Nucleus accumbens (tissue), 56 donors: ENCODE measurements around the gene KCNMB4.

ENCODE experiments used
- DNase-seq, 56 donors: peaks; one replicate each; lab custom pipeline; 2025; lab: John Stamatoyannopoulos, UW

The KCNMB4 gene

DNA sequence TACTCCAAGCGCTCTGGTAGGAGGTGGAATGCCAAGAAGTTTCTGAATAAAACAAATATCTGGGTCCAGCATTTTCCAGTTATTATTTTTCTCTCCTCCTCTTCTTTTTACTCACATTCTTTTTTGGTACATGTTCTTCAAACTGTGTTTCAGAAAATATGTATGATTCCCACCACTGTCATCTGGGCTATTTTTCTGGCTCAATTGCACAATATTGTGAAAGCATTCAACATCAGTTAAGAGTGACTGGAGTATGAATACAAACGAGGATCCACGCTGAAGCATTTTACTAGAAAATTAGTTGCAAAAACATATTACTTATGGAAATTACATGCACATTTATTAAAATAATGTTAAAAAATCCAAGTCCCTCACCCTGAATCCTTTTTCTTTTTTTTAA, 61.5 kb downstream of the KCNMB4 start:
- DNase-seq: no peak

DNA sequence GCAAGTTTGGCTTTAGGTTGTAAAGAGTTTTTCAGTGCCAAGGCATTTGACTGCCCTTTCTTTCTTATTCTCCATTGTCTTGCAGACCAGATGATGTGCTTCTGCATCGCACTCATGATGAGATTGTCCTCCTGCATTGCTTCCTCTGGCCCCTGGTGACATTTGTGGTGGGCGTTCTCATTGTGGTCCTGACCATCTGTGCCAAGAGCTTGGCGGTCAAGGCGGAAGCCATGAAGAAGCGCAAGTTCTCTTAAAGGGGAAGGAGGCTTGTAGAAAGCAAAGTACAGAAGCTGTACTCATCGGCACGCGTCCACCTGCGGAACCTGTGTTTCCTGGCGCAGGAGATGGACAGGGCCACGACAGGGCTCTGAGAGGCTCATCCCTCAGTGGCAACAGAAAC, 64.3 kb downstream of the KCNMB4 start:
- DNase-seq: no peak

DNA sequence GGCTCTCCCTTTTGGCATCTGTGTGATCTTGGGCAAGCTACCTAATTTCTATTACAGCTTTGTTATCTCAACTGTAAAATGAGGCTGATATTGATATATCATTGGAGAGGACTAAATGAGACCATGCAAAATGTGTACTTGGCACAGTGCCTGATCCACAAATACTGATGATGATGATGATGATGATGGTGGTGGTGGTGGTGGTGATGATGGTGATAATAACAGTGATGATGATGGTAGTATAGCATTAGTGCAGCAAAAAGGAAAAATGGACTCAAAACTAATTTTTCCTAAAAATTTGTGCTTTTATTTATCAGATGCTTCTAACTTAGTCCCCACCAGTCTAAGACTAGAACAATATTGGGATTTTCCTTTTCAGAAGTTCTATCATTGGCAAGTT, 70.7 kb downstream of the KCNMB4 start:
- DNase-seq: no peak

DNA sequence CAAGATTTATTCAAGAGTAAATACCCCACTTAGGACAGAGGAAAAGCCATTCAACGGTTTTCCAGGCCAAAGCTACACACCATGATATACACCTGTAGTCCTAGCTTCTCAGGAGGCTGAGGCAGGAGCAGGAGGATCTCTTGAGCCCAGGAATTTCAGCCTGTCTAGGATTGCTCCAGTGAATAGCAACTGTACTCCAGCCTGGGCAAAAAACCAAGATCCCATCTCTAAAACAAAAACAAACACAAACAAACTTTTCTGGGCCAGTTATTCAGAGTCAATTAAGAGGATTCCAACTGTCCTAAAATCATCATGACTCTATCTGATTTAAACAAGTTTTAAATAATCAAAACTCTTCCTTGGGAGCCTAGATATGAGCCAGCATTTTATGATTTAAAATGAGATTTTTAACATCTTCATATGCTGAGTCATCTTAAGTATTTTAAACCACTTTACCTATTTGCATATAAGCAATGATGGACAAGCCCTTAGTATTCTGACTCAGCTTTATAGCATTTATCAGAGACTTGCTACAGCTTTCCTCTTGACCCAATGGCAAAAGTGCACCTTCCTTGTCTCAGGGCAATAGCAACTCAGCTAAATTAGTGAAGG, 77.1 kb downstream of the KCNMB4 start:
- no peak for DNase-seq

DNA sequence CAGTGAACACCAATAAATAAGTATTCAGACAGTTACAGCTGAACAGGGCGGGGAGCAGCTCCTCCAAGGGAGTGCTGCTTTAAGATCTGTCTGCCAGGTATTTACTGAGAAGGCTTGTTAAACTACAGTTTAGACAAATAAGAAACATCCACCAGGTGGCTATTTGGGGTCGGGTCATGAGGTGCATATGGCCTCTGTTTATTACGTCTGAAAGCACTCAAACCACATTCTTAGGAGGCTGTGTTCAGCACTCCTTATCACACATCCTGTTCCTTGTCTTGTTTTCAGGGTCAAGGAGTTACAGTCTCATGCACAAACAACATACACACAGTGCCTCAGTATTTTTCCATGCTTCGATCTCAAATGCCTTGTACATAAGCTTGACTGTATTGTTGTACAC, 78.8 kb downstream of the KCNMB4 start:
- no peak for DNase-seq

DNA sequence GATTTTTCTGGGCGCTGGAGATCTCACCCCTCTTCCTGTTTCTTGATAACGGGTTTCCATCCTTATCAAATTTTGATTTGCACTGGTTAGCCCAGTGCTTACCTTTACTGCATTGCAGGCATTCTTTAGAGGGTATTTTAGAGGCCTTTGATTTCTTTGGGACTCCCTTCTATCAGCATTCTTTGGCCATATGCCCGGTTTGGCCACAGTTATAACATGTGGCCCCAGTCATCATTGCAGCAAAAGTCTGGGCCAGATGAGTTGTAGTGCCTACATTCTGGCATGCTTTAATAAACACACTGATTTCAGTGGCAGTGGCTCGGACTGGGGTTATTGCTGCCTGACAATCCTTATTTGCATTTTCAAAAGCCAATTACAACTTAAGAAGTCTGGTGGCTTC, 82.3 kb downstream of the KCNMB4 start:
- DNase-seq: no peak

DNA sequence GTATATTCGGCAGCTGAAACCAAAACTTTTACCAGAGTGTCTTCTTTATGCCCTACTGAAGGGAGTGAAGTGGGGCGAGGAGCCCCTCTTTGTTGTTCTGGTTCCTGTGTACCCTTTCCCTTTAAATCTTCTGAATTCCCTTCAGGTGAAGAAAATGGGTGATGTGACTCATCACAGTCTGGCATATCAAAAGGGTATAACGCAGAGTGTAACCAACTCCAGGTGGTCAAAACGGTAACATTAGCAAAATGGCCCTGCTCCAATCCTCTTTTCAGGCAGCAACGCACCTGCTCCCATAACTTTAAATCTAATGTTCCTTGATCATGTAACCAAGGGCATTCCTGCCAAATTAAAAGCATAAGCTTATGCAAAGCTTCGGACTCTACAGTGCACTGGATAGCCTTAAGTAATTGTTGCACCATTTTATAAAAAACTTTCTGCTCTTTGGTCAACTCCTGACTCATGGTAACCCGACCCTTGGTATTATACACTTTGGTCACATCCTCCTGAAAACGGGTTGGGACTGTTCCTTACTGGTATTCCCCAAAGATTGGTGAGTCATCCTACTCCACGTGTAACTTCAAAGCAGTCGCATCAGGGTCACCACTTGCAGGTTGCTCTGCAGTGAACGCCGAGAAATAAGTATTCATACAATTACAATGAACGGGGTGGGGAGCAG, 83.1 kb downstream of the KCNMB4 start:
- DNase-seq: no peak

DNA sequence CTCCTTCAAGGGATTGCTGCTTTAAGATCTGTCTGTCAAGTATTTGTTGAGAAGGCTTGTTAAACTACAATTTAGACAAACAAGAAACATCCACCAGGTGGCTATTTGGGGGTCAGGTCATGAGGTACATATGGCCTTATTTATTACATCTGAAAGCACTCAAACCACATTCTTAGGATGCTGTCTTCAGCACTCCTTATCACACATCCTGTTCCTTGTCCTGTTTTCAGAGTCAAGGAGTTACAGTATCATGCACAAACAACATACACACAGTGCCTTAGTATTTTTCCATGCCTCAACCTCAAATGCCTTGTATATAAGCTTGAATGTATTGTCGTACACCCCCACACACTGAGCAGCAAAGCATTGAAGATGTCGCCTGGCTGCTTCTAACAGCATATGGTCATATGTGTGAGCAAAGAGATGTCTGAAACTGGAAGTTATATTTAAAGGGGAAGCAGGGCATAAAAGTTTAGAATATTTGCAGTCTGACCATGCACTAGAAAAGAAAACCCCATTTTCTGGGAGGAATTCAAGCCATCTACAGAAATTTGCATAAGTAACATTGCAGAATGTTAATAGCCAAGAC, 83.8 kb downstream of the KCNMB4 start:
- DNase-seq: no peak

DNA sequence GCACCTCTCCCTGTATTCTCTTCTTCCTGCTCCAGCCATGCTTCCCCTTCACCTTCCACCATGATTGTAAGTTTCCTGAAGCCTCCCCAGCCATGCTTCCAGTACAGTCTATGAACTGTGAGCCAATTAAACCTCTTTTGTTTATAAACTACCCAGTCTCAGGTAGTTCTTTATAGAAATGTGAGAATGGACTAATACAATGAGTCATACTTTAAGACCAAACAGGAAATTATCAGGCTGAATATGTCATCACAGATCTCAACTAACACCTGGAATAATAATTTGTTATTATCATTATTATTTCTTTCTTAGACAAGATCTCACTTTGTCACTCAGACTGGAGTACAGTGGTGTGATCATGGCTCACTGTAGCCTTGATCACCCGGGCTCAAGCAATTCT, 85.4 kb downstream of the KCNMB4 start:
- DNase-seq: no peak

DNA sequence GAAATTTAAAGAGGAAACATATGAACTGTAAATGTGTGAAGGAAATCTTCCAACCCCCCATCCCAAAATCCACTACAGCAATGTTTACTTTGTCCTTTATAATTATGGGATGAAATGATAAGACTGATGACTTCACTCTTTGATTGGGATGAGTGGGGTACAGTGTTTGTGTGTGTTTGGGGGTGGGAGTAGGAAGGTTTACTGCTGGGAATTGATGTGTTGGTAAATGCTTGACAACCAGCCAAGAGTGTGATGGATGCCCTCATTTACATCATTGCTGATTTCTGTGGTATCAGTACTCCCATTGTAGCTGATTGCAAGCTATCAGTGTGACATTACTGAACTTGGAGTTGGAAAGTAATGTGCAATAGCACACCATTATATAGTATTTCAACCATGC, 90.9 kb downstream of the KCNMB4 start:
- no peak for DNase-seq

DNA sequence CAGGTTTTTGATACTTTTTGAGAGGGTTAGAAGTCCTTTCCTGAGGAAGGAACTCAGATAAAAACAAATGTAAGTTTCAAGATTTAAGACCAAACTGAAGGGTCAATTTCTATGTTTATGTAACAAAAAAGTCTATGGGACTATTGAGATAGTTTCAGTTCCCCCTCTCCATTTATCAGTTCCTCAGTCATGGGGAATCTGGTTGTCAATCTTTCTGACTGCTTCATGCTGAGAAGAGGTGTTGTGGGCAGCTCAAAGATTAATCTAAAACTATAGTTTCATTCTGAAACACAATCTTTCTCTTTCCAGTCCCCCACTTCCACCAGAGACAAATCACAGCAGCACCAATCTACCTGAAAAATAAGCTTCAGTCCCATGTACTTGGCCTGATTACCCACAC, 93.7 kb downstream of the KCNMB4 start:
- no peak for DNase-seq

DNA sequence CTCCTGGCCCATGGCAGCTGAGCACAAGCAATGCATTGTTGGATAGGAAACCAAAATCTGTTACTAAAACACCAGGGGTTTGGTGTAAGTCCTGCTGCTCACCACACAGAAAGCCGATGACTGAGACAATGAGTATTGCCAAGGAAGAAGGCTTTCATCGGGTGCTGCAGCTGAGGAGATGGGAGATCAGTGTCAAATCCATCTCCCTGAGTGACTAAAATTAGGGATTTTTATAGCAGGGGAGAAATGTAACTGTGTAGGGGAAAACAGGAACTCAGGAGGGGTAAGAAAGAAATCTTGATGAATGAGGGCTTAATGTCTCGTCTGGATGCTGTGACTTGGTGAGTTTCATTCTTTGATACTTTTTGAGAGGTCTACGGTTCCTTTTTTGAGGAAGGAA, 97.9 kb downstream of the KCNMB4 start:
- no peak for DNase-seq

DNA sequence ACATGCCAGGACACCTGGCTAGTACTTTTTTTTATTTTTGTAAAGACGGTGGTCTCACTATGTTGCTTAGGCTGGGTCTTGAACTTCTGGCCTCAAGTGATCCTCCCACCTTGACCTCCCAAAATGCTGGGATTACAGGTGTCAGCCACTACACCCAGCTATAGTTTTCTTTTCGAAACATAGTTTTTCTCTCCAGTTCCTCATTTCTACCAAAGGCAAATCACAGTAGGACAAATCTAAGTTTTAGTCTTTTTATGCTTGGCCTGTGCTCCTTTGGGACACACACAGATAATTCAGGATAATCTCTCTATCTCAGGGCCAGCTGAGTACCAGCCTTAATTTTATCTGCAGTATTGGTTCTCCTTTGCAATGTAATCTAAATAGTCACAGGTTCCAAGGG, 100.7 kb downstream of the KCNMB4 start:
- DNase-seq: no peak

DNA sequence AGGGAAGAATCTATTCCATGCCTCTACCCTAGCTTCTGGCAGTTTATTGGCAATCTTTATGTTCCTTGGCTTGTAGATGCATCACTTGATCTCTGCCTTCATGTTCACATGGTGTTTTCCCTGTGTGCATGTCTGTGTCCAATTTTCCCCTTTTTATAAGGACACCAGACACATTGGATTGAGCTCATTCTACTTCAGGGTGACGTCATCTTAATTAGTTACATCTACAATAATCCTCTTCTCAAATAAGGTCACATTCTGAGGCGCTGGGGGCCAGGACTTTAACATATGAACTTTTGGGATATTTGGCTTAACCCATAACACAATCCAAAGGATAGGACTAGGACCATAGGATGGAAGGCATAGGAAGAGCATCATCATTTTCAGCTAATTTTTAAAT, 101.4 kb downstream of the KCNMB4 start:
- no peak for DNase-seq

DNA sequence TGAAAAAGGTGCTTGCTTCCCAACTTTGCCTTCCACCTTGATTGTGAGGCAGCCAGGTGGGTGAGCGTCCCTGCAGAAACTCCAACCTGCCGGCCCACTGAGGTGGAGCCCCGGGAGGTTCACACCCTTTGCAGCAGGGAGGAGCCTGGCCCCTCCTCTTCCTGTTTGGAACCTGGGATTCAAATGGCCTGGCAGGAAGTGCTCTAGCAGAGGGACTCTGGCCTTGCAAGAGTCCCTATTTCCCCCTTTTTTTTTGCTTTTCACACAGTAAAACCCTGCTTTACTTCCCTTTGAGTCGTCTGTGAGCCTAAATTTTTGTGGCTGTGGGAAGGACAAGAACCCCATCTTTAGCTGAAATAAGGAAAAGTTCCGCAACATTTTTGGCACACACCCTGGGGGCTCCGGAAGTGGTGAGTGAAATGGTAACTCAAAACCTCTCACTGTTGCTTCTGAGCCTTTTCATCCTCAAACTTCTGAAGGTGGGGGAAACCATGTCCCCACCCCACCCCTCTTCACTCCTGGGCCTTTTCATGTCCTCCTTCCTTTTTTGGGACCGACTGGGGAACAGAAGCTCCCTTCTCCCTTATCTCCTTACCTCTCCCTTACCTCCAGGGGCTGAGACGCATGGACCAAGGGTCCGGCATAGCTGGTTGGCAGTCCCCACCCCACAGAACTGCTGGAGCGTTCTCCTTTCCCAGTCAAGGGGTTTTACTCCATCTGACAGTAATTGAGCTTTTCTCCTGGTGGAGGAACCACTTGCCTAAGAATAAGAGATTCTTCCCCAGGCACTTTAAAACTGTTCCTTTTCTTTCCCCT, 102.0 kb downstream of the KCNMB4 start:
- no peak for DNase-seq

DNA sequence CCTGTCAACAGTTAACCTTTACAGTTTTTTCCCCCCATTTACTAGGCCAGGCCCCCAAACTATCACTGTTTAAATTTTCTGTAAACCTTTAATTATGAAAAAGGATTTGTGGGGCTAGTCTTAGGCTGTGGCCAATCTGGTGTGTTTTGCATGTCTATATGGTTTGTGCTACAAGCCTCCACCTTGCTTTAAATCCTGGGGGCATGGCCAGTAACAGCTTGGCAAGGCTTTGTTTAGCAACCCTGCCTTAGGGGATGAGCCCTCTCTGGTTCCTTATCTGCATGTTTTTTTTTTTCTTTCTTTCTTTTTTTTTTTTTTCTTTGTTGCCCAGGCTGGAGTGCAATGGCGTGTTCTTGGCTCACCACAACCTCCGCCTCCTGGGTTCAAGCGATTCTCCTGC, 102.7 kb downstream of the KCNMB4 start:
- no peak for DNase-seq

DNA sequence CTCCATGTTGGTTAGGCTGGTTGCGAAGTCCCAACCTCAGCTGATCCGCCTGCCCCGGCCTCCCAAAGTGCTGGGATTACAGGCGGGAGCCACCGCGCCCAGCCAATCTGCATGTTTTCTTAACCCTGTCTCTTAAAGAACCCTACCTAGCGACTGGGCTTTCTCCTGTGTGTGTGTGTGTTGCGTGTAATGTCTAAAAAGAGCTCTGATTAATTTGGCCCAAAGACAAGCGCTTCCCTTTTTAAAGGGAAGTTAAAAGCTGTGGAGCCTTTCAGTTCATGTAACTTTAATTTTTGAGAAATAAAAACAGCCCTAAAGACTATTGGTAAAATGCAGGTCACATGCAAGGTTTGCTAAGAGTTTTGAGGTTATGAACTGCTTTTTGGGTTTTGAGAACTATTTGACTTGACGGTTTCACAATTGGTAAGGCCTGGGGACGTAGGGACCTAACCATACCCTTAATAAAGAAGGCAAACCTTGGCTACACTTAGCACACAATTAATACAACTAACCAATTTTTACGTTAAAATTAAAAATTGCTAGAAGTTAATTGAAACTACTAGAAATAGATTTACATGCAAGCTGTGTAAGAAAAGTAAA, 103.2 kb downstream of the KCNMB4 start:
- no peak for DNase-seq

DNA sequence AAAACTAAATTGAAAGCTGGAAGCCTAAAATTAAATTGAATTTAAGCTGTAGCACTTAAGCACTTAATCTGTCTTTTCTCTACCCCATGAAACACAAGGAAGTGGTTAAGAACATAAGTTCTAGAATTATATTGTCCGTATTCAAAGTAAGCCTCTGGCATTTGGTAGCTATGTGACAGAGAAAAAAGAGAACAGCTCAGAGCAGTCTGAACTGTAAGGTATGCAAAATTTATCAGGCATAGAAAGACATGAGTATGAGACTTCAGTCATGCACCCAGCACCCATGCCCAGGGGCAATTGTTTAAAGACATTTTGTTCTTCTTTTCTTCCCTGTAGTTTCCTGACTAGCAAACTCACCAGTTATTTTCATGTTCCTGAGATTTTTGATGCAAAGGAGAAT, 116.7 kb downstream of the KCNMB4 start:
- no peak for DNase-seq
